NB4 (cell line): Measurements from ENCODE around the gene PRSS8.
A peak's percentile ranks its signal among the peaks of the same experiment; 100 is the strongest.
"Not testable (repeated sequence)": the region's sequence is repeated elsewhere in the genome, so short reads cannot be mapped to it uniquely, and the experiment has no call there.

Experiments used
- DNase-seq: peaks from one replicate; pipeline ENCODE4 v3.0.0; 2010; ENCODE audit warnings: low read depth
- H3K4me3 ChIP-seq: one replicate; pipeline ENCODE4 v1.5.1; 2011; ENCODE audit warnings: mild to moderate bottlenecking, low read depth, low read length, moderate library complexity
- CTCF ChIP-seq: IDR thresholded peaks from one replicate; pipeline ENCODE4 v1.5.1; 2012; ENCODE audit warnings: low read depth, low read length
- MYC ChIP-seq: IDR thresholded peaks from 2 replicates; pipeline ENCODE4 v1.6.1; 2011; ENCODE audit warnings: low read depth, low read length
- POLR2A ChIP-seq: IDR thresholded peaks from 2 replicates; pipeline ENCODE4 v1.6.1; 2011; ENCODE audit warnings: mild to moderate bottlenecking; ENCODE audit not compliant: insufficient read length; ENCODE audit errors: extremely low read depth
- TF ChIP-seq, protein P1 (sequence below): IDR thresholded peaks from 2 replicates; pipeline ENCODE4 v1.6.1; 2011; ENCODE audit warnings: low read depth, low read length

The PRSS8 gene

DNA sequence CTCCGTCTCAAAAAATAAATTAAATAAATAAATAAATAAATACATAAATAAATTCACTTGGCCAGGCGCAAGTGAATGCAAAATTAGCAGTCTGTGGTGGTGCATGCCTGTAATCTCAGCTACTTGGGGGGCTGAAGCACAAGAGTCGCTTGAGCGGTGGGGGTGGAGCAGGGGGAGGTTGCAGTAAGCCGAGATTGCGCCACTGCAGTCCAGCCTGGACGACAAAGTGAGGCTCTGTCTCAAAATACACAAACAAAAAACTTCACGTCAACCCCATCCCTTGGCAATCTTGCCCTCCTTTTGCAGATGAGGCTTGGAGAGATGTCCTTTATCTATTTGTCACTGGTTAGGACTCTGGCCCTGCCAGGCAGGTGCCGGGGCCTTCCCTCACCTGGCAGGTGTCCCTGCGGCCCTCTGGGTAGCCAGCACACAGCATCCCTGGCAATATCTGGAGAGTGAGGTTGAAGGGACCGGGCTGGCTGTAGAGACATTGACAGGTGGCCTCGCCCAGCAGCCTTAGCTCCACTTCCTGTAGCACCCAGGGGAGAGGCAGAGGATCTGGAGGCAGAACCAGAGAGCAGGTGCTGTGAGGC is 10.0 kb upstream of the PRSS8 start:
- TF ChIP-seq POLR2A: no peak
- no peak overlapping the region for H3K4me3 ChIP-seq
- DNase-seq: no peak

DNA sequence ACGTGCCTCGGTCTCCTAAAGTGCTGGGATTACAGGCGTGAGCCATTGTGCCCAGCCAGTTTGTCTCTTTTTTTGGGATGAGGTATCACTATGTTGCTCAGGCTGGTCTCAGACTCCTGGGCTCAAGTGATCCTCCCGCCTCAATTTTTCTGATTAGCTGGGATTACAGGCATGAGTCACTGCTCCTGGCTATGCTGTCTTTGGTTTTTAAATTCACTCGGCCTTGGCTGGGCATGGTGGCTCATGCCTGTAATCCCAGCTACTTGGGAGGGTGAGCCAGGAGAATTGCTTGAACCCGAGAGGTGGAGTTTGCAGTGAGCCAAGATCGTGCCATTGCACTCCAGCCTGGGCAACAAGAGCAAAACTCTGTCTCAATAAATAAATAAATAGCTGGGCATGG is 8.9 kb upstream of the PRSS8 start:
- DNase-seq, H3K4me3 ChIP-seq: not testable (repeated sequence)

DNA sequence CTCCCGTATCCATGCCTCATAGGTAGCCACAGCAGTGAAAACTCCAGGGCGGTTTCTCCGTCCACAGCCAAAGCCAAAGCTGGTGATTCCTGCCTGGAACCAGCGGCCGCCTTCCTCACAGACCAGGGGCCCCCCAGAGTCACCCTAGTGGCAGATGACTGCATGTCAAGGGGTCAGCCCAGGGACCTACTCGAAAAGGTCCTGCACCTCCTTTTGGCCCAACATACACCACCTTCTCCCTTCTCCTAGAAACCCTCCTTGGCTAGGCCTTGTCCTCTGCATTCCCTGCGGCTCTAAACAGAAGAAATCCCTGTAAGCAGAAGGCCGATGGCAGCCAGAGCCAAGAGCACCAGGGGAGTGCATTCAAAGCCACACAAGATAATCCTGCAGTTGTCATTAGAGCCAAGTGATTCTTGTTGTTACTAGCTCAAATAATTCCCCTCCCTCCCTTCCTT is 8.2 kb upstream of the PRSS8 start:
- no peak for TF ChIP-seq MYC
- TF ChIP-seq, protein P1, sequence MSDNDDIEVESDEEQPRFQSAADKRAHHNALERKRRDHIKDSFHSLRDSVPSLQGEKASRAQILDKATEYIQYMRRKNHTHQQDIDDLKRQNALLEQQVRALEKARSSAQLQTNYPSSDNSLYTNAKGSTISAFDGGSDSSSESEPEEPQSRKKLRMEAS: no peak
- no peak for TF ChIP-seq POLR2A
- no peak for TF ChIP-seq CTCF
- no peak for DNase-seq
- H3K4me3 ChIP-seq: no peak overlapping the region

DNA sequence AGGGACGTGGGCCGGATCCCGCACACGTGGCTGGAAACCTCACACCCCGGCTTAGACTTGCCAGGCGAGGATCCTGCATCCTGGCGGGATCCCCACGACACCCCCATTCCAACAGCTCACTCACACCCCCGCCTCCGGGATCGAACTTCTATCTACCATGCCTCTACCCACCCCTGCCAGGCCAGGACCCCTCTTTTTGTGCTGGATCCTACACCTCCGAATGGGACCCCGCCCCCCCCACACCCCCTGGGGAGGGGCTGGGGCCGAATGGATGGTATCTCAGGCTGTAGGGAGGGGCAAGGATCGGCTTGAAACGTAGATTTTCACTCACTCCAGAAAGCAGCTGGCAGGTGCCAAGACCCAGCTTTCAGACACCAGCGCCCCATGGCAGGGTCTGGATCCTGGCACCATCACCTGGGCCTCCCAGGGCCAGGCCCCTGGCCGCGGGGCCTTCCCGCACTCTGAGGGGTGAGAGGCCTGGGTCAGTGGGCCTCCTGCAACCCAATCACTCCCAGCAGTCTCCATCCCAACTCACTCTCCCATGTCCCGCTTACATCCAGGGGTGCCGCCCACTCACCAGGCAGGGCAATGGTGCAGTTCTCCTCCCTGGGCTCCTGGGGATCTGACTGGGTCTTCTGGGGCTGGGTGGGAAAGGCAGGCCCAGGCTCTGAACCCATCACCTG is 7.6 kb upstream of the PRSS8 start:
- no peak overlapping the region for H3K4me3 ChIP-seq
- DNase-seq: no peak

GRCh38 chr16:31142109-31143010 is 6.8 kb upstream of the PRSS8 start:
- peak overlapping the region; percentile 51 for H3K4me3 ChIP-seq
- TF ChIP-seq POLR2A (peak; percentile 51), CTCF (peak; percentile 87), MYC (peak; percentile 96)
- TF ChIP-seq, protein P1: peak; percentile 93
- DNase-seq: peak; percentile 98

More for the DNA sequence above, 7.6 kb upstream of the PRSS8 start:
- TF ChIP-seq, protein P1: no peak
- TF ChIP-seq CTCF (no peak), MYC (no peak), POLR2A (no peak)

- TF ChIP-seq, protein P1: peak; percentile 45; the same call in 1 of the 2 replicates
- TF ChIP-seq POLR2A (no peak), CTCF (no peak)
- DNase-seq: no peak
- H3K4me3 ChIP-seq: peak overlapping the region; percentile 51
Observed at GRCh38 chr16:31141489-31142108, 6.1 kb upstream of the PRSS8 start.

GRCh38 chr16:31141071-31141469 is 5.5 kb upstream of the PRSS8 start:
- DNase-seq, H3K4me3 ChIP-seq: not testable (repeated sequence)
